Right kidney (tissue), 9 donors: Measurements from ENCODE around the gene SPEF2.

Experiments used
- DNase-seq: peaks from one replicate; pipeline ENCODE4 v3.0.0-alpha.2; 2016
- long read RNA-seq, 8 donors: transcript quantifications; one replicate each; lab custom pipeline, GENCODE V29; 2026

The SPEF2 gene, protein sequence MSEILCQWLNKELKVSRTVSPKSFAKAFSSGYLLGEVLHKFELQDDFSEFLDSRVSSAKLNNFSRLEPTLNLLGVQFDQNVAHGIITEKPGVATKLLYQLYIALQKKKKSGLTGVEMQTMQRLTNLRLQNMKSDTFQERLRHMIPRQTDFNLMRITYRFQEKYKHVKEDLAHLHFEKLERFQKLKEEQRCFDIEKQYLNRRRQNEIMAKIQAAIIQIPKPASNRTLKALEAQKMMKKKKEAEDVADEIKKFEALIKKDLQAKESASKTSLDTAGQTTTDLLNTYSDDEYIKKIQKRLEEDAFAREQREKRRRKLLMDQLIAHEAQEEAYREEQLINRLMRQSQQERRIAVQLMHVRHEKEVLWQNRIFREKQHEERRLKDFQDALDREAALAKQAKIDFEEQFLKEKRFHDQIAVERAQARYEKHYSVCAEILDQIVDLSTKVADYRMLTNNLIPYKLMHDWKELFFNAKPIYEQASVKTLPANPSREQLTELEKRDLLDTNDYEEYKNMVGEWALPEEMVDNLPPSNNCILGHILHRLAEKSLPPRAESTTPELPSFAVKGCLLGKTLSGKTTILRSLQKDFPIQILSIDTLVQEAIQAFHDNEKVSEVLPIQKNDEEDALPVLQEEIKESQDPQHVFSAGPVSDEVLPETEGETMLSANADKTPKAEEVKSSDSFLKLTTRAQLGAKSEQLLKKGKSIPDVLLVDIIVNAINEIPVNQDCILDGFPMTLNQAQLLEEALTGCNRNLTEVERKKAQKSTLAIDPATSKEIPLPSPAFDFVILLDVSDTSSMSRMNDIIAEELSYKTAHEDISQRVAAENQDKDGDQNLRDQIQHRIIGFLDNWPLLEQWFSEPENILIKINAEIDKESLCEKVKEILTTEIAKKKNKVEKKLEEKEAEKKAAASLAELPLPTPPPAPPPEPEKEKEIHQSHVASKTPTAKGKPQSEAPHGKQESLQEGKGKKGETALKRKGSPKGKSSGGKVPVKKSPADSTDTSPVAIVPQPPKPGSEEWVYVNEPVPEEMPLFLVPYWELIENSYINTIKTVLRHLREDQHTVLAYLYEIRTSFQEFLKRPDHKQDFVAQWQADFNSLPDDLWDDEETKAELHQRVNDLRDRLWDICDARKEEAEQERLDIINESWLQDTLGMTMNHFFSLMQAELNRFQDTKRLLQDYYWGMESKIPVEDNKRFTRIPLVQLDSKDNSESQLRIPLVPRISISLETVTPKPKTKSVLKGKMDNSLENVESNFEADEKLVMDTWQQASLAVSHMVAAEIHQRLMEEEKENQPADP (N-terminal part only)
- long read RNA-seq, donor 1, partial matches to known transcripts, result 0 of 4 reads
- long read RNA-seq, donor 1, other reads (novel, unspliced or antisense), result 0 of 4 reads
- long read RNA-seq, donor 2, partial matches to known transcripts, result 0 of 1 reads
- long read RNA-seq, donor 2, other reads (novel, unspliced or antisense), result 0 of 1 reads
- long read RNA-seq, donor 3, partial matches to known transcripts, result 0 of 4 reads
- long read RNA-seq, donor 3, other reads (novel, unspliced or antisense), result 0 of 4 reads
- long read RNA-seq, donor 4, partial matches to known transcripts, result 0 of 5 reads
- long read RNA-seq, donor 4, other reads (novel, unspliced or antisense), result 0 of 5 reads
- long read RNA-seq, donor 5, full-length matches to known transcripts, result 5 of 5 reads
- long read RNA-seq, donor 5, partial matches to known transcripts, result 0 of 5 reads
- long read RNA-seq, donor 5, other reads (novel, unspliced or antisense), result 0 of 5 reads
- long read RNA-seq, donor 6, partial matches to known transcripts, result 0 of 3 reads
- long read RNA-seq, donor 6, other reads (novel, unspliced or antisense), result 0 of 3 reads
- long read RNA-seq, donor 7, transcript SPEF2-207 (3 exons, 583 nt), result major isoform, 5 of 9 reads
- long read RNA-seq, donor 7, partial matches to known transcripts, result 0 of 9 reads
- long read RNA-seq, donor 7, other reads (novel, unspliced or antisense), result 0 of 9 reads
- long read RNA-seq, donor 8, full-length matches to known transcripts, result 8 of 8 reads
- long read RNA-seq, donor 8, partial matches to known transcripts, result 0 of 8 reads
- long read RNA-seq, donor 8, other reads (novel, unspliced or antisense), result 0 of 8 reads

DNA sequence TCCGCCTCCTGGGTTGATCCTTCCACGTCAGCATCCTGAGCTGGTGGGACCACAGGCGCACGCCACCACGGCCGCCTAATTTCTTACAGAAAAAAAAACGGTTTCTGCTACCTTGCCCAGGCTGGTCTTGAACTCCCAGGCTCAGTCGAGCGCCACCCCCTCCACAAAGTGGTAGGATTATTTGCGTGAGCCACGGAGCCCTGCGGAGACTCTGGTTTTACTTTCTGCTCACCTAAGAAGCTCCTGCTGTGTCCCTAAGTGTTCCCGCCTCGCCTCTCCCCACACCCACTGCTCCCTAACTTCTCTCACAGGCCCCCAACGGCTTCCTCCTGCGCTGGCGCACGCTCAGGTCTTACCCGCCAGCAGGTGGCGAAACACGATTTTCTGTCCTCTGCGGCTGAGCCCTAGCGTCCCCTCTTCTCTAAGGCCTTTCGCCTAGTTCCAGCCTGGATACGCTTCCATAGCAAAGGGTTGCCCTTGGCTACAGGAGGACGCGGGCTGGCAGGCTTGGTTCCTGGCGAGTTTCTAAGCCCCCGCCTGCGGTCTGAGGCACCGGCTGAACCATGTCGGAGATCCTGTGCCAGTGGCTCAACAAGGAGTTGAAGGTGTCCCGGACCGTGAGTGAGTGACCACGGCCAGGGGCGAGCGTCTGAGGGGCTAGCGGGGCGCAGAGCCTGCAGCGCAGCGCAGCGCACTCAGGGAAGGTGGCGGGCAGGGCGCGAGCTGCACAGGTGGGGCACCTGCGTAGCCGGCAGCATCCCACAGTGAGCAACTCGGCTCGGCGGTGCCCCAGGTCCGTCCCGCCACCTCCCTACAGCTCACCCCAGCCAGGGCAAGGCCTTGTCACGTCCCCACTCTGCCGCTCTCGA is at the start of gene SPEF2:
SPEF2 (plus strand) TSS at position 429 of the 869 bp plus-strand sequence; CDS start at position 564, 135 bp downstream.
- peak; percentile 86 for DNase-seq

DNA sequence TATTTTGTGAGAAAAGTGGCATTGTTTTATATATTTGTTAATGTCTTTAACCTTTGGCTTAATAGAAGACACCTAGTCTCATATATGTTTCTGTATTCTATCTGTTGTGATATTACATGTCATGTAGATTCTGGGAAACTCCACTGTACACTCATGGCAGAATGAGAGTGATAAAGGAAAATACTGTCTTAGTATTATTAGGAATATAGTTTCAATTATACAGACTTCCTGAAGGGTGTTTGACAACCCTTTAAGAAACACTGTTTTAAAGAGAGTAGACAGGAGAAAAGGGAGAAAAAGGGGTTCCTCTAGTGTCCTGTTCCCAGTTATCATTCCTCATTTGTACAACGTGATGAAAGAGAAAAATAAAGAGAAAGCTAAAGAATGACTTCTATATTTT is 42.1 kb upstream of the SPEF2 start:
- no peak for DNase-seq

DNA sequence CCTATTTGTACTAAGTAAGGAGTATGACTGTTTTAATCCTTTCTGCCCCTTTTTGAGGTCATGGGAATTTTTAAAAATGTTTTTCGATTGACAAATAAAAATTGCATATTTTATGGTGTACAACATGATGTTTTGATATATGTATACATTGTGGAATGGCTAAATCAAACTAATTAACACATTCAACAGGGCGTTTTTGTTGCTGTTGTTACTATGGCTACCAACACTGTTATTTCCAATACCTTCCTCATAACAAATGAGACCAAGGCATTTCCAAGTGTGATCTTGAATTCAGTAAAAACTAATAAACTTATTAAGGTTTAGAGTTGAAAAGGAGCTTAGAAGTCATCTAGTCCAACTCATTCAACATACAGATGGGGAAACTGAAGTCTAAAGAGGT is 30.2 kb upstream of the SPEF2 start:
- no peak for DNase-seq

DNA sequence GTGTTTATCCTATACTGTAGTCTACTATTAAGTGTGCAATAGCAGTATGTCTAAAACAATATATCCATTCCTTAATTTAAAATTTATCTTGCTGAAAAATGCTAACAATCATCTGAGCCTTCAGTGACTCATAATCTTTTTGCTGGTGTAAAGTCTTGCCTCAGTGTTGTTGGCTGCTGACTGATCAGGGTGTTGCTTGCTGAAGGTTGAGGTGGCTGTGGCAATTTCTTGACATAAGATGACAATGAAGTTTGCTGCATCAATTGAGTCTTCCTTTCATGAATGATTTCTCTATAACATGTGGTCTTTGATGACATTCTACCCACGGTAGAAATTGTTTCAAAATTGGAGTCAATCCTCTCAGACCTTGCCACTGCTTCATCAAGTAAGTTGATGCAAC is 24.3 kb upstream of the SPEF2 start:
- DNase-seq, result no peak

DNA sequence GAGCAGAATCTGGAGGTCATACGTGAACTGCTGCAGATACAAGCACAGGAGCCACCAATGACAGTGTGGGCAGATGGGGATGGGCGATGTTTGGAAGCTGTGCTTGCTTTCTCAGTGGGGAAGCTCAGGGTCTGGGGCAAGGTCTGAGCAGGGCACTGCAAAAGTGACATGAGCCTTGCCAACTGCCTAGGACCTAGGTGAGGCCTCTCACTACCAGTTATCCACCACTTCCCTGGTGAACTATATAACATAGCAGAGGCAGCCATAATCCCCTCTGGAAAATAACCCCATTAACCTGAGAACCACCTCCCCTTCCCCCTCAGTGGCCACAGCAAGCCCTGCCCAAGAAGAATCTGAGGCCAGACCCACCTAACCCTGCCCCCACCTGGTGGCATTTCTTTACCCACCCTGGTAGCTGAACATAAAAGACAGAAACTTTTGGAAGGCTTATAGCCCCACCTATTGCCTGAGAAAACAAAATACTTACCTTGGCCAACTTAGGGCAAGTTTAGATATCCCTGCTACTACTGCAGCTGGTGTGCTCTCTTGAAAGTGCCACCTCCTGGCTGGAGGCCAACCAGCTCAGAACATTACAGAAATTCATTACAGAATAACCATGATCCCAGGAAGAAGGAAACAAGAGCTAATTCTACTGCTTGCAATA is 18.8 kb upstream of the SPEF2 start:
- no peak for DNase-seq

DNA sequence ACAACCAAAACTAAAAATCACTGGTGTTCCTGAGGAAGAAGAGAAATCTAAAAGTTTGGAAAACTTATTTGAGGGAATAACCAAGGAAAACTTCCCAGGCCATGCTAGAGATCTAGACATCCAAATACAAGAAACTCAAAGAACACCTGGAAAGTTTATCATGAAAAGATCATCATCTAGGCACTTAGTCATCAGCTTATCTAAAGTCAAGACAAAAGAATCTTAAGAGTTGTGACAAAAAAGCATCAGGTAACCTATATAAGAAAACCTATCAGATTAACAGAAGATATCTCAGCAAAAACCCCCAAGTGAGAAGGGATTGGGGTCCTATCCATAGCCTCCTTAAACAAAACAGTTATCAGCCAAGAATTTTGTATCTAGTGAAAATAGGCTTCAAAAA is 17.1 kb upstream of the SPEF2 start:
- DNase-seq, result no peak

DNA sequence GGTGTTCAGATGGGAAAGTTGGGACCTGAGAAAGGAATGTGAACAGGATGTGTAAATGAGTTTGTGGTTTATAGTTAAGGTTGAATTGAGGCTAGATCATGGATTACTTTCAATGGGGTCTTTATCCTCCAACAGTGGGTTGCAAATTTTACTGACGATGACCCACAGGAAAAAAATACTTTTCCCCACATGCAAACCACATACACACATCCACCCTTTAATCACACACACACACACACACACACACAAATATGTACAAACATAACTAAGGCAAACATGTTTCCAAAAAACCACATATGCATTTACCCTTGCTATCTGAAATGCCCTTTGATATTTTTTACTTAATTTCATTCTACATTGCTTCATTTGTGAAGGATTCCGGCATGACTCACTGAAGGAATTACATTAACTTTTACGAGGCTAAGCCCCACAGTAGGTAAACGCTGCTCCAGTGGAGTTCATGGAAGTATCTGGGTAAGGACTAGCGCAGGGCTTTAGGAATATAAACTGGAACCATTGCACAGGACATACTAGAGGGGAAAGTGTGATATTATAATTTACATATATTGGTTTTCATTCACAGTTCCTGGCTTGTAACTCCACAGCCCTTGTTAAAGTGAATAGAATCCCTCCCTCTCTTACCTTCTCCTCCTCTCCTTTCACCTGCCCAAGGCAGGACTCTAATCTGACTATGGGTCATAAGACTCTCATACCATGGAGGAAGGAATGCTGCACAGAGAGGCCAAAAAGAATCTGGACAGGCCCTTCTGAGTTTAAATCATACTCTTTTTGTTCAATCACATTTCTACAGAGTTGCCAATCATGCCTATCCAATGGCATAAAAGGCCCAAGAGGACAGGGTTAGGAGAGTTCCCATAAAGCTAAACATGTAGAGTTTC is 8.5 kb upstream of the SPEF2 start:
- DNase-seq, result no peak

DNA sequence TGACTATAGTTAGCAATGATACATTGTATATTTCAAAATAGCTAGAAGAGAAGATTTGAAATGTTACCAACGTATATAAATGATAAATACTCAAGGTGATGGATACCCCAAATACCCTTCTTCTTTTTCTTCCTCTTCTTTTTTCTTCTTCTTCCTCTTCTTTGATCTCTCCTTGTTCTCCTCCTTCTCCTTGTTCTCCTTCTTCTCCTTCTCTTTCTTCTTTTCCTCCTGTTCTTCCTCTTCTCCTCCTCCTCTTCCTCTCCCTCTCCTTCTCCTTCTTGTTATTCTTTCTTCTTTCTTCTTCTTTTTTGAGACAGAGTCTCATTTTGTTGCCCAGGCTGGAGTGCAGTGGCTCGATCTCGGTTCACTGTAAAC is 616 bp upstream of the SPEF2 start:
- DNase-seq, result no peak

DNA sequence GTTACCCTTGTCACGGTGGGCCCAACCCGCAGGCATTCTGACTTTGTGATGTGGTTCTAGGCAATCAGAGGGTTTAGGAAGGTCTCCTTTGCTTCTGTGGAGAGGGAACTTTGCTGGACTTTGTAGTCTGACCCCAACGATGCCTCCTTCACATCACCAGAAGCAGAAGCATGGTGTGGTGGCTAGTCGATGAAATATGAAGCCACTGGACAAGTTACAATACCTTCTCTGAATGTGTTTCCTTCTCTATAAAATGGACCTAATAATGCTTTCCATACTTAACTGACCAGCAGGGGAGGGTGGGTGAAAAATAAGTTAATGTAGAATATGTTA is 607 bp downstream of the SPEF2 start:
- DNase-seq, result no peak

DNA sequence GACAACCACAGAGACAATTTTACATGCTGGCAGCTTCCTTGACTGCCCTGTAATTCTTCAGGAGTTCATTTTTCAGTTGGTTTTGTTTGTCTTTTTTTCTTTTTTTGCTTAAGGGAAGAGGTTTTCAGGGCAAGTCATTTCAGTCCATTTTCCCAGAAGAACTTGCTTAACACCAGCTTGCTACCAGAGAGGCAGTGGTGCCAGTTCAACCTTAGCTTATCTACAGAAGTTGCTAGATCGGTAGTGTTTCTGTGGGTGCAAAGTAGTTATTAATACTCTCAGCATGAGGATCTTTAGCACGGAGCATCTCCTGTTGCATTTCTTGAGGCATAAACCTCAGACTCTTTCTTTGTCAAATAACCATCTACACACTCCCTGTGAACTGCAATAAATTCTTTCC is 1.1 kb downstream of the SPEF2 start:
- no peak for DNase-seq

DNA sequence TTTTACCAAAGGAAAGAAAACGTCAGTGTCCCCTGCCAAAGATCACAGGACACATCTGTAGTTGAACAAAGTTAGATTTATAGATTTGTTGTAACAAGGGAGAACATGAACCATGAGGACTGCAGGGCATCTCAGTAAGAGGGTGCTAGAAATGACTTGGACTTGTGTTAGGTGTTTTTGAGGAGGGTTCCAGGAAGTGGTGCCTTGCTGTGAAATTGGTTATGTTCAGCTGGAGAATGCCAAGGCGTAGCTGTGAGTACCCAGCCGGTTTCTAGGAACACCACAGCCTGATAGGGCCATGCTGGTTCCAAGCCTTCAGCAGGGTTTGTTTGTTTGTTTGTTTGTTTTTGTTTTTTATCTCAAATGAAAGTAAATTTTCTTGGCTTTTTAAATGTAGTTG is 5.3 kb downstream of the SPEF2 start:
- DNase-seq, result no peak

DNA sequence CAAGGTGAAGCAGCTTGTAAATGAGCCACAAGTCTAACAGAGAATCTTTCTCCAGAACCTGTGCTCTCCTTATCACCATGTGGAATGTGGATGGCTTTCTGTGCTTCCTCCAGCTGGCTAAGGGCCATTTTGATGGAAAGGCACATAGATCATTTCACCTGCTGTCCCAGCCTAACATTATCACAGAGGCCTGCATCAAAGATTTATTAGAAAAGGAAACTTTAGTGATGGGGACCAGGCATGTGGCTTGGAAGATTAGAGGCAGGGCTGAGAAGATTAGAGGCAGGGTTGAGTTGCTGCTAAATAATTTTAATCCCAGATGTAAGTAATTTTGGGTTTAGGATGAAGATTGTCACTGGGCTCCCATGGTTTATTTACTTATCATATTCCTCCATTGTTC is 6.3 kb downstream of the SPEF2 start:
- DNase-seq, result no peak

DNA sequence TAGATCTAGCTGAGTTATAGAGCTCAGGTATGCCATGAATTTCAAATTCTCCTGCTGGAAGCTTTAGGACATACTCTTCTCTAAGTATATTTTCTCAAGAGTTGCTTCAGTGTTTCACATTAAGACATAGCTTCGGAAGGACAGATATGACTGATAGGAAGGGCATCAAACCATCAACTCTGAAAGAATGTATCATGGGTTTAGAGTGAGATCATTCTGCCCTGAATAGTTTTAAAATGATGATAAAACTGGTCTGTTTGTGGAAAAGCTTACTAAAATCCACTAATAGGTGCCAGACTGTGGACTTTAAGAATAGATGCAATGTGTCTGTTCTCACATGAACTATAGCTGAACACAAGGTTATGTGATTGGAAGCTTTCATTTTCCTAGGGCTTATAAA is 8.4 kb downstream of the SPEF2 start:
- DNase-seq, result no peak

DNA sequence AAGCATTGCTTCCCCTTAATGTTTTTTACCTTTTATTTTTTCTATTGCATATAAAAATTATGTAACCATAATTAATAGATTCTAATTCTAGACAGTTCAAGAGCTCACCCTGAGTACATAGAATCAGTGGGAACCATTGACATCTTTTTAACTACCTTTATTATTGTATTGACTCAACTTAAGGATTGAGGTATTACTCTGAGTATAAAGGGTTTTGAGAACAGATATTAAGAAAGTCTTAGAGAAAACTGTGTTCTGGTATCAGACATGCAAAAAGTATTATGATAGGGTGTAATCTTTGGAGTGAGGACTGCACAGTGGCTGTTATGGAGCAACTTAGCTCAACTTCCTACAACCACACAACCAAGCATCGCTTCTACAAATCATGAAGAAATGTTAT is 8.9 kb downstream of the SPEF2 start:
- no peak for DNase-seq

DNA sequence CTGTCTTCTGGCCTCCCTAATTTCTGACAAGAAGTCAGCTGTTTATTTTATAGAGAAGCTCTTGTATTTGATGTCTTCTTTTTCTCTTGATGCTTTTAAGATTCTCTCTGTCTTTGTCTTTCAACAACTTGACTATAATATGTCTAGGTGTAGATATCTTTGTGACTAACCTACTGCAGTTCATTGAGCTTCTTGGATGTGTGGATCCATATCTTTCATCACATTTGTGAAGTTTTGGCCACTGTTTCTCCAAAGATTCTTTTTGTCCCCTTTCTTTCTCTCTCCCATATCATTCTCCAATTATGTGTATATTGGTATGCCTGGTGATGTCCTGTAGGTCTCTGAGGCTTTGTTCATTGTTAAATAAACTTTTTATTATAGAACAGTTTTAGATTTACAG is 16.7 kb downstream of the SPEF2 start:
- no peak for DNase-seq

DNA sequence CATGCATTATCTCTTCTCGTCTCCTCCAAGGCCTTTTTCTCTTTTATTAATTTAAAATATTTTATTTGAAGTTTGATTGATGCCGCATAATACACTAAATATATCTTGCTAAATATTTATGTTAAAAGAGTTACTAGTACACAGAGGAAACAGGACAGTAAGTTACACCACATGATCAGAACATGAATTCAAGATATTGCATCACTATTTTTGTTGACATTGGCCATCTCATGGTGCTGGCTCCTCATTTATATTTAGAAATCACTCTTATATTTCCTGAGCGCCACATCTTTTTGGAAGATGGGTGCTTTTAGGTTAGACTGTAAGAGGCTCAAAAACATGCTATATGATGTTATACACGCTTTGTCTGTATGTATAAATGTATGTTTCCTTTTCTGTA is 23.0 kb downstream of the SPEF2 start:
- no peak for DNase-seq

DNA sequence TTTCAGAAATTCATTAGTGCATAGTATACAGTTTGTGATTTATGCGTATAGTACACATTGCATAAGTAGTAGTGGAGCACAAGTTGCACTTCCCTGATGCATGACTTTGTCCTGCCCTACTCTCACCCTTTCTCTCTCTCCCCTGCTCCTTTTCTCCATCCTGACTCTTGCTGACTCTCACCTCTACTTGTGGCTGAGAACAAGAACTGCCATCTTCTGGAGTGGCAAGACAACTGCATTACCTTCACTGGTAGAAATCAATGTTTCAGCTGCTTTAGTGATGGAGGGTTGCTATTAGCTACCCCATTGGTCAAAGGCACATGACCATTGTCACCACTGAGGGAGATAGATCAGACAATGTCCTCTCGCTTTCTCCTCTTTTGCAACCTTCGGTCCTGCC is 26.9 kb downstream of the SPEF2 start:
- DNase-seq, result no peak

DNA sequence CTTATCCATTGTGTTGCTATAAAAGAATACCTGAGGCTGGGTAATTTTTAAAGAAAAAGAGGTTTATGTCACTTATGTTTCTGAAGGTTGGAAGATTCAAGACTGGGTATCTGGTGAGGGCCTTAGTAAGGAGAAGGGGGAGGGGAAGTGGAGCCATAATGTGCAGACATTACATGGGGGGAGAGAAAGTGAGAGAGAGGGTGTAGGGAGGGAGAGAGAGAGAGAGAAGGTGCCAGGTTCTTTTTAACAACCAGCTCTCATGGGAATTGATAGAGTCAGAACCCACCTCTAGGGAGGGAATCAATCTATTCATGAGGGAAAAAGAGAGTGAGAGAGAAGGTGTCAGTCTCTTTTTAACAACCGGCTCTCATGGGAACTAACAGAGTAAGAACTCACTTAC is 29.5 kb downstream of the SPEF2 start:
- DNase-seq, result no peak
